OCI-LY7 (cell line): ENCODE measurements around the gene VPS26B. TPM values are rescaled to one million over a fixed set of nuclear protein-coding genes. Genes with fewer than 3 reads are reported as not detected.

Experiments used
- BruUV-seq: library from RNA; stranded (reverse); fragments of 400-500 nt; replicated peaks from 2 replicates; lab custom pipeline; 2021; lab: Mats Ljungman, UMichigan
- CTCF ChIA-PET: fragments of 300-600 bp; sonication (Branson Sonifier 250); formaldehyde crosslinking; loops from one replicate; lab custom pipeline; 2022; ENCODE audit warnings: antibody characterized with exemption; ENCODE audit not compliant: unreplicated experiment; lab: Charles Lee
- POLR2A ChIA-PET: fragments of 300-600 bp; sonication (Branson Sonifier 250); formaldehyde crosslinking; loops from one replicate; lab custom pipeline; 2022; ENCODE audit warnings: antibody characterized with exemption; lab: Charles Lee
- DNase-seq: peaks from one replicate; pipeline ENCODE4 v3.0.0-alpha.2; 2015; ENCODE audit warnings: low spot score
- H2AFZ ChIP-seq: fragments of 200-600 bp; sonication (generic), shearing (Covaris generic); 2 replicates; pipeline ENCODE4 v1.6.1; 2014; ENCODE audit warnings: mild to moderate bottlenecking, antibody characterized with exemption, low read length, moderate library complexity
- H3K27ac ChIP-seq: fragments of 200-600 bp; sonication (generic); 2 replicates; pipeline ENCODE4 v1.5.1; 2014; ENCODE audit warnings: mixed run types, low read depth, mild to moderate bottlenecking, moderate library complexity, low read length, inconsistent platforms; ENCODE audit not compliant: poor library complexity, severe bottlenecking
- H3K36me3 ChIP-seq: fragments of 200-600 bp; sonication (generic); 2 replicates; pipeline ENCODE4 v1.6.1; 2014; ENCODE audit warnings: mild to moderate bottlenecking, antibody characterized with exemption, low read length, moderate library complexity, mixed read lengths; ENCODE audit not compliant: insufficient read depth
- H3K4me1 ChIP-seq: fragments of 200-600 bp; sonication (generic); 2 replicates; pipeline ENCODE4 v1.5.1; 2014; ENCODE audit warnings: mild to moderate bottlenecking, low read length; ENCODE audit not compliant: insufficient read depth, poor library complexity, severe bottlenecking
- H3K4me2 ChIP-seq: fragments of 200-600 bp; sonication (generic); 2 replicates; pipeline ENCODE4 v1.6.1; 2014; ENCODE audit warnings: mild to moderate bottlenecking, low read length
- H3K4me3 ChIP-seq: fragments of 200-600 bp; sonication (generic); 2 replicates; pipeline ENCODE4 v1.5.1; 2014; ENCODE audit warnings: mild to moderate bottlenecking, low read depth, low read length; ENCODE audit not compliant: poor library complexity, severe bottlenecking
- H3K79me2 ChIP-seq: fragments of 200-600 bp; sonication (generic); 2 replicates; pipeline ENCODE4 v1.6.1; 2016; ENCODE audit warnings: low read depth, mild to moderate bottlenecking, low read length, moderate library complexity, mixed read lengths; ENCODE audit not compliant: insufficient read depth
- H3K9me2 ChIP-seq: fragments of 200-600 bp; sonication (generic); 2 replicates; pipeline ENCODE4 v1.6.1; 2016; ENCODE audit warnings: mild to moderate bottlenecking, low read length, mixed read lengths; ENCODE audit not compliant: insufficient read depth
- H3K9me3 ChIP-seq: fragments of 200-600 bp; sonication (generic); 2 replicates; pipeline ENCODE4 v1.6.1; 2014; ENCODE audit warnings: mild to moderate bottlenecking, mixed run types, low read length, mixed read lengths
- H4K20me1 ChIP-seq: fragments of 200-600 bp; sonication (generic); 2 replicates; pipeline ENCODE4 v1.6.1; 2014; ENCODE audit warnings: mild to moderate bottlenecking, antibody characterized with exemption, low read length, moderate library complexity, mixed read lengths; ENCODE audit not compliant: insufficient read depth
- EZH2phosphoT487 ChIP-seq: fragments of 200-600 bp; sonication (generic); IDR thresholded peaks from 2 replicates; pipeline ENCODE4 v1.6.1; 2018; ENCODE audit warnings: low read depth, borderline replicate concordance, mild to moderate bottlenecking, mixed run types, antibody characterized with exemption, low read length, moderate library complexity, mixed read lengths
- intact Hi-C: fragments of 100-400 bp; cut with micrococcal nuclease; formaldehyde crosslinking; loops from one replicate; pipeline ENCODE4 v1.10.0; 2022; ENCODE audit not compliant: unreplicated experiment
- total RNA-seq, 2 experiments: library from RNA; depleted of rRNA in 1 of 2; stranded (reverse); fragments of >200 nt in 1 of 2; shearing (Covaris generic) in 1 of 2; gene quantifications; 2 replicates each; pipeline ENCODE4 v1.2.3, GENCODE V29; 2014 to 2022
- TF ChIP-seq, protein P1 (sequence below): fragments of 200-600 bp; sonication (generic); conservative IDR thresholded peaks from 2 replicates; pipeline ENCODE4 v1.5.1; 2014; ENCODE audit warnings: mild to moderate bottlenecking, antibody characterized with exemption, low read length, moderate library complexity, mixed read lengths

Gene VPS26B
- total RNA-seq, 2 experiments from 2014 or later: 24.9 to 25.1 TPM

DNA sequence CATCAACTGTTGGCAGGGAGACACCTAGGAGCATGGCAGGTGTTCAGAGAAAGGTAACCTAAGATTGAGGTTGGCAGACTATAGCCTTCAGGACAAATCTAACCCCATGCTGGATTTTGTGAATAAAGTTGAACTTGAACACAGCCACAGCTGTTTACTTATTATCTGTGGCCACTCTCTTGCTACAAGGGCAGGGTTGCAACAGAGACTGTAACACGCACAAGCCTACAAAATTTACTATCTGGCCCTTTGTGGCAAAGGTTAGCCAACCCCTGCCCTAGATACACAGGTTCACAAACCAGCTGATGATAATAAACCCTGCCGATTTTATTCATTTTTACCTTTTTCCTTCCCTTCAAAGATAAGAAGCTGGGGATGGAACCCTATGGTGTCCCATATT, 26.2 kb downstream of the VPS26B start:
- TF ChIP-seq, protein P1, sequence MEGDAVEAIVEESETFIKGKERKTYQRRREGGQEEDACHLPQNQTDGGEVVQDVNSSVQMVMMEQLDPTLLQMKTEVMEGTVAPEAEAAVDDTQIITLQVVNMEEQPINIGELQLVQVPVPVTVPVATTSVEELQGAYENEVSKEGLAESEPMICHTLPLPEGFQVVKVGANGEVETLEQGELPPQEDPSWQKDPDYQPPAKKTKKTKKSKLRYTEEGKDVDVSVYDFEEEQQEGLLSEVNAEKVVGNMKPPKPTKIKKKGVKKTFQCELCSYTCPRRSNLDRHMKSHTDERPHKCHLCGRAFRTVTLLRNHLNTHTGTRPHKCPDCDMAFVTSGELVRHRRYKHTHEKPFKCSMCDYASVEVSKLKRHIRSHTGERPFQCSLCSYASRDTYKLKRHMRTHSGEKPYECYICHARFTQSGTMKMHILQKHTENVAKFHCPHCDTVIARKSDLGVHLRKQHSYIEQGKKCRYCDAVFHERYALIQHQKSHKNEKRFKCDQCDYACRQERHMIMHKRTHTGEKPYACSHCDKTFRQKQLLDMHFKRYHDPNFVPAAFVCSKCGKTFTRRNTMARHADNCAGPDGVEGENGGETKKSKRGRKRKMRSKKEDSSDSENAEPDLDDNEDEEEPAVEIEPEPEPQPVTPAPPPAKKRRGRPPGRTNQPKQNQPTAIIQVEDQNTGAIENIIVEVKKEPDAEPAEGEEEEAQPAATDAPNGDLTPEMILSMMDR: no peak
- no peak for TF ChIP-seq EZH2phosphoT487
- Histone ChIP-seq H3K9me3 (no peaks in the 10 kb centered on the region), H3K79me2 (peaks cover 12% of the 10 kb centered on the region; the same call in 1 of the 2 replicates), H3K4me1 (peaks cover 17% of the 10 kb centered on the region), H3K36me3 (peaks cover 48% of the 10 kb centered on the region), H2AFZ (no peak overlapping the region), H3K4me3 (no peak overlapping the region), H3K9me2 (no peaks in the 10 kb centered on the region), H3K4me2 (no peak overlapping the region), H3K27ac (no peak overlapping the region), H4K20me1 (no peaks in the 10 kb centered on the region)
- CTCF ChIA-PET: interaction anchor here (0.9 kb wide), 1 partner anchor 11 kb away, joined by 3 read pairs; no protein-coding TSS in a partner anchor
- no TSS peak for BruUV-seq
- intact Hi-C loops: no loop called here
- POLR2A ChIA-PET: interaction anchor here (1.2 to 2.7 kb wide), 2 partner anchors 21 to 30 kb away, joined by 4 to 9 read pairs; no protein-coding TSS in a partner anchor
- no peak for DNase-seq

DNA sequence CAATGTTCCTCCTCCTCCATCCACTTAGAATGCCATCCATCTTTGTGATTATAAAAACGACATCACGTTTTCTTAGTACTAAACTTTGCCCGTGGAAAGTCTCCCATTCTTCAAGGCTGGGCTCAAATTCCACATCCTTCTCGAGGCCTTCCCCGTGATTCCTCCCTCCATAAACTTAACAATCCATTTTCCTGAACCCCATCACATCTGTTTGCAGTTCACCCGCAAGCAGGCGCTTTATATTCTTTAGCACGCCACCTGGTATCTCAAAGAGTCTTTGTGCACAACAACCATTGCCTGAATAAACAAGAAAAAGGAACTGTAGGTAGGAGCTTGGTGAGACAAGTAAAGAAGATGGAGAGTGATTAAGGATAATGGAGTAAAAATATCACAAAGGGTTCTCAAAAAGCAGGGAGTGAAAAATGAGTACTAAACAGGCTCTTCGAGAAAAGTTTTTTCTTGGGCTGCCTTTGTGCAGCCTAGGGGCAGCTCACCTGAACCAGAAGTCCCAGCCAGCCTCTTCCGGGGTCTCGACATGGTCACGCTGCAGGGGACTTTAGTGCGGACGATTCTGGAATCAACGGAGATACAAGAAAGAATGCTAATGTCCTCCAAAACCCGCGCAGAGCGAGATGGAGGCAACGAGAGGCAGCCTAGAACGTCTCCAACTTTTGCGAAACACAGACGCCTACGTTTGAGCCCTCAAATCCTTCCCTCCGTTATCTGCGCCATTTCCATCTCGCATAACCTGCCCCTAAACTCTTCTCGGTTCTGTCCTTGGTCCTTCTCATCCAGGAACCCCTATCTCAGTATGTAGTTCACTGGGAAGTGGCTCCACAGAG, 28.1 kb downstream of the VPS26B start:
- peak; percentile 47 for DNase-seq
- Histone ChIP-seq H4K20me1 (no peaks in the 10 kb centered on the region), H3K79me2 (peaks cover 12% of the 10 kb centered on the region; the same call in 1 of the 2 replicates), H3K36me3 (peaks cover 37% of the 10 kb centered on the region), H3K27ac (peak overlapping the region; percentile 25), H3K4me2 (peak overlapping the region; percentile 83), H3K4me3 (peak overlapping the region; percentile 82), H3K4me1 (peaks cover 17% of the 10 kb centered on the region), H3K9me2 (no peaks in the 10 kb centered on the region), H3K9me3 (no peaks in the 10 kb centered on the region), H2AFZ (peak overlapping the region; percentile 87)
- ChIA-PET CTCF (no interaction called here), POLR2A (interaction anchor here (0.9 to 2.7 kb wide), 4 partner anchors 23 to 45 kb away, joined by 3 to 9 read pairs (median 4); partner anchors contain the start of gene VPS26B)
- no peak for TF ChIP-seq EZH2phosphoT487
- TF ChIP-seq, protein P1: no peak
- BruUV-seq: TSS peak; percentile 77
- intact Hi-C loops: loop anchor here (1.0 kb wide), 2 partner anchors 24 to 28 kb away; partner anchors contain the start of gene VPS26B
